Left renal pelvis (tissue), 4 donors: Measurements from ENCODE around the gene VGLL4. TPM values are rescaled to one million over a fixed set of nuclear protein-coding genes. Genes with fewer than 3 reads are reported as not detected.

ENCODE experiments used
- DNase-seq, 4 donors: peaks; one replicate each; pipeline ENCODE4 v3.0.0-alpha.2; 2013; ENCODE audit warnings: low read depth in 4 of 4, low spot score in 3 of 4
- polyA plus RNA-seq, 4 donors: library from polyadenylated mRNA; unstranded; fragments of 120-200 nt; gene quantifications; one replicate each; pipeline ENCODE4 v1.2.1, GENCODE V29; 2013; ENCODE audit not compliant: insufficient read length in 4 of 4

The VGLL4 gene
- polyA plus RNA-seq, 4 donors: 104 to 145 (median 113) TPM

DNA sequence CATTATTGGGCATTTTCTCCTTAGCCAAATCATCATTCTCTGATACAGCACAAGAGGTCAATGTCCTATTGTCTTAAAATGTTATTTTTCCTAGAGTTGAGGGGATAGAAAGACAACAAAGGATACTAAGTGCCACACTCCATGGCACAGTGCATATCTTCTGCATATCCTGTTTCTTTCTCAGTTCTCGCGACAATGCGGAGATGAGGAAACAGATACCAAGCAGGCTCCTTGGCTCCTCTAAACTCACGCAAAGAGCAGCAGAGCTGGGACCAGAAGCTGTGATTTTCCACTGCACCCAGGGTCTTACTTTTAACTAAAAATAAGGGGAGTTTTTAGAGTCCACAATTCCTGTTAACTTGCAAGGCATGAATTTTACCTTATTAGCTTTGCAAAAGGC is 10.5 kb upstream of the VGLL4 start:
- no peak for DNase-seq

- DNase-seq: no peak
Measured at GRCh38 chr3:11653298-11654055, 9.8 kb upstream of the VGLL4 start.

GRCh38 chr3:11651900-11652299 is 8.2 kb upstream of the VGLL4 start:
- no peak for DNase-seq

DNA sequence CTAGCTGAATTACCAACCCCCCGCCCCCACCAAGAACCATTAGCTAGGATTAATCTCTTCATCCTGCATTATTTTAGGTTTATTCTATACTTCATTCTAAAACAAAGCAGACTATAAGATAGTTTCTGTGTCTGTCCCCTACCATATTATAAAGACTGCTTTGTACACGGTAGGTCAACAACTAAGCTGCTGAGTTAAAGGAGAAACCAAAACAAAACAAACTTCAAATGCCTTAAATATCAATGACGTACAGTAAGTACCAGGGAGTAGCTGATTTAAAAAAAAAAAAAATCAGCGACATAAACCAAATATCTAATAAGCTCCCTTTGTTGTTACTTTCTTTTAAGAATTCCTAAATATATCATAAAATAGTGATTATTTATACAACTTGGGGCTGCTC is 7.8 kb upstream of the VGLL4 start:
- DNase-seq: no peak

DNA sequence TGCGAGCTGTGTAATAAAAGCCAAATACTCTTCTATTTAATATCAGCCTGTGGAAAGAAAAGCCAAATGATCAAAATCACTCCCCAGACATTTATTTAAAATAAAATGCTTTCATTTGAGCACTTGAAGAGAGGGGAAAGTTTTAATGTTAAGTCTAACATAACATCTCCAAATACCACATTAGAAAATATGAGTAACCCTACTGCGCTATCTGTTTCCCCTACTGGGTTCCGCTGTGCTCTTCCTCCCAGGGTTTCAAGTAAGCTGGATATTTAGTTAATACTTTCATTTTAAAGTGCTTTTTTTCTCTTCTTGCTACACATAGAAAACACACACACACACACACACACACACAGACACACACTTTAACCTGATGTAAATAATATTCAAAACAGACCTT is 6.7 kb upstream of the VGLL4 start:
- no peak for DNase-seq

DNA sequence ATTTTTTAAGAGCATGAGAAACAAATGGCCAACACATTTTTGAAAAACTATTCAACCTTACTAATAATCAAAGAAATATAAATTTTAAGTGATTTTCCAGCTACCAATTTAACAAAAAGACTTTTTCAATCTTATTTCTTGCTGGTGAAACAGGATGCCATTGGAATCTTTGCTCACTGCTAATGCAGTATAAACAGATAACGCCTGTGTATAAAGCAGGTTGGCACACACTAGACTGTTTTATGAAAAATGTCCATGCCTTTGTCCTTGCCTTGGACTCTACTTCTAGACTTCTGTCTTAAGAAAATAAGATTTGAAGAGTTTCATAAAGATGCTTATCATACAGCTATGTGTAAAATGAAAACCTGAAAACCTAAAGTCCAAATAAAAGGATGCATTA is 5.0 kb upstream of the VGLL4 start:
- no peak for DNase-seq

- no peak for DNase-seq
Measured at GRCh38 chr3:11643201-11643603, 513 bp downstream of the VGLL4 start.

DNA sequence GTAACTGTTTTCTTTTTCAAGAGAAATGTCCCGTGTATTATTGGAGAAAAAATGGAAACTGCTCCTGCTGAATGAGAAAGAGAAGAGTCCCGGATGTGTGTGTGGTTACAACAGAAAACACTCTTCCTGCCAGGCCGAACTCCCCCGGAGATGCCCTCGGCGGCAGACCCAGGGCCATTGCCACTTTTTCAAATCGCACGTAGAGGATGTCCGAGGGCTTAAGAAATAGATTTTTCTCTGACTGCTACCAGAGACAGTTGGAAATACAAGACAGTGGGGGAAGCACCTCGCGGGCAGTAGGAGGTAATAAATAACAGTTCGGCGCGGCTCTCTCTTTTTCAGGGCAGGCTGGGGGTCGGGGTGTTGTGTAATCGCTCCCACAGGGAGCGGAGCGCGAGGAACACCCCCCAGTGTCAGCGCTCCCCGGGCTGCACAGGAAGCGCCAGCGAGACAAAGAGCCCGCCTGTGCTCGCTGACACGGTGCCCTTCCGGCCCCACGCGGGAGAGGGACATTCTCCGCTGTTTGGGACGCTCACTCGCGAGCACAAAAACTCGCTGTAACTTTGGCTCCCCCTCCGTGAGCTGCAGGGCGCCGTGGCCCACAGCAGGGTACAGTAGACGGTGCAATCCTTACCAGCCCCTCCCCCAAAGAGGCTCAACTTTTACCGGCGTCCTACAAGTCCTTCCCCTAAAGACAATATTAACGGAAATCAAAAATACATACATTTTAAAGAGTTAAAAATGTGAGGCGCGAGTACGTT is 1.1 kb downstream of the VGLL4 start:
- peak in 3 of 4 donors; percentile 59 to 67 (median 63) for DNase-seq

GRCh38 chr3:11641683-11642430 is 1.9 kb downstream of the VGLL4 start:
- no peak for DNase-seq

DNA sequence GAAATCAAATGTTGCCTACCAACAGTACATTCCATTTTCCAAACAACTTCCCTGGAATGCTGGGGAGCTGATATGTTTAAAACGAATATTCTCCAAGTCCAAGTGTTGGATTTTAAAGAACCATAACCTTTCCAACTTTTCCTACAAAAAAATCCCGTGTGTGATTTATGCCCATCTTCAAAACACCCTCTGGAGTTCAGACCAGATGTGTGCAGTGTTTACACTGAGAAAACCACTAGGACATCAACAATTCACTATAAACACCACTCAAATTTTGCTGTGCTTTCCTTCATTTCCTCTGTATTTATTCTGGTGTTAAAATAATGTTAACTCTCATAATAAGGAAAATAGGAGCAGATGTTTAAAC is 2.4 kb downstream of the VGLL4 start:
- no peak for DNase-seq

DNA sequence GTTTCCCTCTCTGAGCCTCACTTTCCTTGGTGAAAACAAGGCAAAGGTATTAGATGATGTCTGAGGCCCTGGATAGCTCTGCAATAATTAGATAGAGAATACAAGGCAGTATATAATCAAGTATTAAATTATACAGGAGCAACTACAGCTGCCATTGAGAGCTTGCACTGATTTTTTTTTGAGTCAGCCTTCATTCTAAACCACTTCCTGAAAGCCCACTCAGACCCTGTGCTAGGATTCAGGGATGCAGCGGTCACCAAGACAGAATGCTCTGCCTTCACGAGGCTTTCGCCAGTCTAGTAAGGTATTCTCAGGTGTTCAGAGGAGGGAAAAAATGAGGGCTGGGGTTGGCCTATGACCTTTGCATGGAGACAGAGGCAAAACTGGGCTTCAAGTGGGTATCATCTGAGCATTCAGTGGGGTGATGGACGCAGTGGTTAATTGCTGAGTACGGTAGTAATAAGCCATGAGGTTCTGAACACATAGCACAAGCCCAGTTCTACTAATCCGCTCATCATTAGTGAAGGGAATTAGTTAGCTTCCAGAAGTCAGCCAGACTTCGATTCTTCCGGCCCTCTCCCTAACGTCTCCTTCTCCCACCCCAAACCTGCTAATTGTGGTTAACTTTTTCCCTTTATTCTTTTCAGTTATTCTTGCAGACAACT is 3.6 kb downstream of the VGLL4 start:
- no peak for DNase-seq

- DNase-seq: no peak
Measured at GRCh38 chr3:11638495-11639358, 5.0 kb downstream of the VGLL4 start.

- DNase-seq: no peak
Measured at GRCh38 chr3:11637901-11638458, 5.7 kb downstream of the VGLL4 start.

- no peak for DNase-seq
Measured at GRCh38 chr3:11636394-11636770, 7.3 kb downstream of the VGLL4 start.

GRCh38 chr3:11635680-11636393 is 7.9 kb downstream of the VGLL4 start:
- DNase-seq: no peak

DNA sequence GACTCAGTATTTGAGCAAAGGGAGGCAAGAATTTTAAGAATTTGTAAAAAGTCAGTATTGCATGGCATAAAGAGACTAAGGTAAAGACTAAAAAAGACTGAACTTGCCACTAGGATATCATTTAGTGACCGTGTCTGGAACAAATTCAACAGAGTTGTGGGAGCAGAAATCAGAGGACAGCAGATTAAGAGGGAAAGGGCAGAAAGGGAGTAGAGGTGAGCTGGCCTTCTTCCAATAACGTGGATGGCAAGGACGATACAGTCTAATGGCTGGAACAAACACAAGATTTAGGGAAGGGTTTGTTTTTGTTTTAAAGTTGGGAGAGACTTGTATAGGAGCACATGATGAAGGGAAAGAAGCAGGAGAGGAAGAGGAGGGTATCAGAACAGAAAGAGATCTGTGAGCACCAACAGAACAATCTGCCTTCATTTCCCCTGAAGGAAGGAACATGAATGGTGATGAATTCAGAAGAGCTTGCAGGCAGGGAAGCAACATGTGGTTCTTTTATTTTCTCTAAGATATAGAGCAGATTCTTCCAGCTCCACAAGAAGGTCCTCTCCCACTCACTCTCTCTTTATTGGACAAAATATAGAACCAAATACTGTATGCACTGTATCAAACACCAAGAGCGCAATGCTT is 8.6 kb downstream of the VGLL4 start:
- no peak for DNase-seq

DNA sequence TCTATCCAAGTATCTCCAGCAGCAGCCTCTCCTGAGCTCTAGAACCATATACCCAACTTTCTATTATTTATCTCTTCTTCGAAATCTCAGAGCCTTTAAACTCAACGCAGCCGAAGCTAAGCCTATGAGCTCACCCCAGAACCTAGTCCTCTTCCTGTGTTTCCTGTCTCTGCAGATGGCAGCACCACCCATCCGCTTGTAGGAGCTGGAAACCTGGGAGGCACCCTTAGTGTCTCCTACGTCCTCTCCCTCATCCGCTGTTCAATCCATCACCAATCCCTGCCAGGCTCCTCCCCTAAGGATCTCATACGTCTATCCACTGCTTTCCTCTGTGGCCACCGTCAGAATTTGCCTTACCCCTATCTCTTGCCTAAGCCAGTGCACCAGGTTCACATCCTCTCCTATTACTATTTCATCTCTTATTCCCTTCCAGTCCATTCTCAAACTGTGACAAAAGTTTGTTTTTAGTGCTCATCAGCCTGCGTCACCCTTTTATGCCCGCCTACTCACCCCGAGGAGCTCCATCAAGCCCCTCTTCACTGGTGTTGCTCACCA is 9.6 kb downstream of the VGLL4 start:
- no peak for DNase-seq

- no peak for DNase-seq
Measured at GRCh38 chr3:11632966-11633365, 10.7 kb downstream of the VGLL4 start.
